HepG2 (cell line): ENCODE data around the gene DDIAS. TPM values are rescaled to one million over a fixed set of nuclear protein-coding genes. Genes with fewer than 3 reads are reported as not detected.
"Not testable (repeated sequence)": the region's sequence is repeated elsewhere in the genome, so short reads cannot be mapped to it uniquely, and the experiment has no call there.

ENCODE experiments used
- ATAC-seq: fragments of 200-7000 bp; cut with Tn5 transposase; 3 replicates; pipeline ENCODE4 v1.9.1; 2020; ENCODE audit warnings: mild to moderate bottlenecking, moderate library complexity
- BruUV-seq: library from RNA; stranded (reverse); fragments of 400-500 nt; replicated peaks from 2 replicates; lab custom pipeline; 2021; lab: Mats Ljungman, UMichigan
- CTCF ChIA-PET: fragments of 300-600 bp; formaldehyde crosslinking; extraction: SDS; loops from one replicate; lab custom pipeline; 2021; ENCODE audit warnings: low total read pairs, inconsistent platforms, low intra/inter-chr PET ratio; lab: Yijun Ruan, JAX
- POLR2A ChIA-PET: fragments of 350-600 bp; sonication (Branson Sonifier 250); formaldehyde crosslinking; loops from one replicate; lab custom pipeline; 2020; ENCODE audit warnings: antibody characterized with exemption, inconsistent platforms; lab: Yijun Ruan, JAX
- DNase-seq: peaks from one replicate; pipeline ENCODE4 v3.0.0-alpha.2; 2015; ENCODE audit warnings: low spot score
- FAIRE-seq: peaks from 3 replicates; lab custom pipeline; 2011; peaks lifted over from hg19 to GRCh38; lab: Jason Lieb, UNC
- H2AFZ ChIP-seq: one replicate; pipeline ENCODE4 v1.6.1; 2011; ENCODE audit warnings: low read length, inconsistent platforms
- H3K27ac ChIP-seq: fragments of 300-600 bp; 3 replicates; pipeline ENCODE4 v1.8.0; 2011; ENCODE audit warnings: mixed run types, mild to moderate bottlenecking, mixed read lengths, low read length, inconsistent platforms; ENCODE audit not compliant: insufficient read depth; ENCODE audit errors: extremely low read length
- H3K27me3 ChIP-seq, 2 experiments: fragments of 200-600 bp in 1 of 2; 2 replicates in 1 of 2; 3 replicates in 1 of 2; pipeline versions ENCODE4 v1.6.0 to v1.8.0; 2011; ENCODE audit warnings: low read length in 2 of 2, mild to moderate bottlenecking in 2 of 2, moderate library complexity in 2 of 2, inconsistent platforms in 1 of 2; ENCODE audit not compliant: insufficient read depth in 2 of 2, control insufficient read depth in 1 of 2
- H3K36me3 ChIP-seq, 2 experiments: fragments of 200-600 bp in 1 of 2; replicated peaks in 1 of 2; 2 replicates in 1 of 2; 3 replicates in 1 of 2; pipeline versions ENCODE4 v1.5.1 to v1.8.0; 2011; ENCODE audit warnings: low read length in 2 of 2, inconsistent platforms in 1 of 2; ENCODE audit not compliant: insufficient read depth in 2 of 2, control insufficient read depth in 1 of 2
- H3K4me1 ChIP-seq: 2 replicates; pipeline ENCODE4 v1.5.1; 2012; ENCODE audit warnings: low read length, inconsistent platforms; ENCODE audit not compliant: insufficient read depth
- H3K4me2 ChIP-seq: 2 replicates; pipeline ENCODE4 v1.6.0; 2011; ENCODE audit warnings: low read depth, low read length, inconsistent platforms
- H3K4me3 ChIP-seq, 3 experiments: fragments of 200-600 bp in 1 of 3; sonication (generic), shearing (Covaris generic) in 1 of 3; replicated peaks in 1 of 3; 2 replicates each; pipeline ENCODE4 v1.5.1; 2011 to 2016; ENCODE audit warnings: low read length in 3 of 3, inconsistent platforms in 2 of 3, low read depth in 2 of 3, mild to moderate bottlenecking in 2 of 3, control low read depth in 1 of 3, mixed read lengths in 1 of 3; ENCODE audit not compliant: insufficient read depth in 1 of 3
- H3K79me2 ChIP-seq: one replicate; pipeline ENCODE4 v1.6.1; 2011; ENCODE audit warnings: low read length, inconsistent platforms; ENCODE audit not compliant: insufficient read depth
- H3K9ac ChIP-seq: 2 replicates; pipeline ENCODE4 v1.6.0; 2011; ENCODE audit warnings: mild to moderate bottlenecking, low read depth, low read length, inconsistent platforms; ENCODE audit not compliant: insufficient read depth
- H3K9me3 ChIP-seq: 2 replicates; pipeline ENCODE4 v1.5.1; 2012; ENCODE audit warnings: mild to moderate bottlenecking, low read length
- H4K20me1 ChIP-seq: 2 replicates; pipeline ENCODE4 v1.6.0; 2011; ENCODE audit warnings: inconsistent platforms, mild to moderate bottlenecking, low read length, moderate library complexity; ENCODE audit not compliant: insufficient read depth
- WGBS: methylation state at CpG from one replicate; pipeline ENCODE4 v1.1.6; 2017; ENCODE audit warnings: low lambda C conversion rate; 5-methylcytosine and 5-hydroxymethylcytosine counted together
- in situ Hi-C: cut with HindIII; loops from 2 replicates; pipeline ENCODE4 v1.10.0; 2017; ENCODE audit warnings: low pct_unique_long_range_greater_than_20kb; ENCODE audit not compliant: extremely low pct_ligation_motif_present
- intact Hi-C: fragments of 100-400 bp; cut with micrococcal nuclease; formaldehyde crosslinking; loops from one replicate; pipeline ENCODE4 v1.10.0; 2022; ENCODE audit not compliant: unreplicated experiment
- polyA plus RNA-seq, 8 experiments: library from polyadenylated mRNA; depleted of rRNA in 3 of 8; stranded (reverse) in 7 of 8; unstranded in 1 of 8; fragments of >200 nt; fragmentation: Illumina TruSeq in 4 of 8; extraction: Trizol in 4 of 8; gene quantifications; 2 replicates each; pipeline versions ENCODE4 v1.2.1 to v1.2.3, GENCODE V29; 2011 to 2016; ENCODE audit warnings: low read depth in 4 of 8, missing spikeins in 1 of 8, mixed read lengths in 1 of 8; ENCODE audit not compliant: insufficient read depth in 1 of 8
- total RNA-seq, 5 experiments: library from RNA; depleted of rRNA; stranded (reverse); fragments of >200 nt; fragmentation: Illumina TruSeq; extraction: Trizol; gene quantifications; 2 replicates each; pipeline ENCODE4 v1.2.3, GENCODE V29; 2016; ENCODE audit warnings: low read depth in 1 of 5

DDIAS gene
- total and polyA plus RNA-seq, 2 of the 13 experiments (the other 11 are each of a cell fraction or from before 2014, with no cell fraction given): 3.5 to 13.0 TPM

DNA sequence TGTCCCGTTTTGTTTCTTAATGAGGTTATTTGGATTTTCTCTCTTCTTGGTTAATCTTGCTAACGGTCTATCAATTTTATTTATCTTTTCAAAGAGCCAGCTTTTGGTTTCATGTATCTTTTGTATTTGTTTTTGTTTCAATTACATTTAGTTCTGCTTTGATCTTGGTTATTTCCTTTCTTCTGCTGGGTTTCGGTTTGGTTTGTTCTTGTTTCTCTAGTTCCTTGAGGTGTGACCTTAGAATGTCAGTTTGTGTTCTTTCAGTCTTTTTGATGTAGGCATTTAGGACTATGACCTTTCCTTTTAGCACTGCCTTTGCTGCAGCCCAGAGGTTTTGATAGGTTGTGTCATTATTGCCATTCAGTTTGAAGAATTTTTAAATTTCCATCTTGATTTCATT is 18.7 kb downstream of the DDIAS start:
- CTCF ChIA-PET: not testable (repeated sequence)

DNA sequence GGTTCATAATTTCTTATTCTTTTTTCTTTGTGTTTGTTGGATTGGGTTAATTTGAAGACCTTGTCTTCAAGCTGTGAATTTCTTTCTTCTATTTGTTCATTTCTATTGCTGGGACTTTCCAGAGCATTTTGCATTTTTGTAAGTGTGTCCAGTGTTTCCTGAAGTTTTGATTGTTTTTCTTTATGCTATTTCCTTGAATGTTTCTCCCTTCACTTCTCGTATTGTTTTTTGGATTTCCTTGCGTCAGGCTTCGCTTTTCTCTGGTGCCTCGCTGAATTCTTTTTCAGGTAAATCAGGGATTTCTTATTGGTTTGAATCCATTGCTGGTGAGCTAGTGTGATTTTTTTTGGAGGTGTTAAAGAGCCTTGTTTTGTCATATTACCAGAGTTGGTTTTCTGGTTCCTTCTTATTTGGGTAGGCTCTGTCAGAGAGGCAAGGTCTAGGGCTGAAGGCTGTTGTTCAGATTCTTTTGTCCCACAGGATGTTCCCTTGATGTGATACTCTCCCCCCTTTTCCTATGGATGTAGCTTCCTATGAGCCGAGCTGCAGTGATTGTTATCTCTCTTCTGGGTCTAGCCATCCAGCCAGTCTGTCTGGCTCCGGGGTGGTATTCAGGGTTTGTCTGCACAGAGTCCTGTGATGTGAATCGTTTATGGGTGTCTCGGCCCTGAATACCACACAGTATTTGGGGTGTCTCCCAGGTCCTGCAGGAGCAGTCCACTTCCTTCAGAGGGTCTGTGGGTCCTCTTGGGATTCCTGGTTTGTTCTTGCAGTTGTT is 21.0 kb downstream of the DDIAS start:
- H3K4me3 ChIP-seq, FAIRE-seq, H3K9me3 ChIP-seq, DNase-seq, H3K4me2 ChIP-seq, intact Hi-C loops, ATAC-seq, H2AFZ ChIP-seq, H3K36me3 ChIP-seq, H3K27ac ChIP-seq, H3K9ac ChIP-seq, in situ Hi-C loops, POLR2A ChIA-PET, CTCF ChIA-PET, BruUV-seq, H3K27me3 ChIP-seq, H4K20me1 ChIP-seq, H3K79me2 ChIP-seq: not testable (repeated sequence)
- H3K4me1 ChIP-seq: peaks cover 11% of the 10 kb centered on the region
- 94% methylated on average over 8 of the region's 8 CpGs for WGBS

More for the DNA sequence above, 18.7 kb downstream of the DDIAS start:
- H3K27me3 ChIP-seq, BruUV-seq, intact Hi-C loops, H2AFZ ChIP-seq, H3K79me2 ChIP-seq, H3K9ac ChIP-seq, H4K20me1 ChIP-seq, ATAC-seq, POLR2A ChIA-PET, H3K27ac ChIP-seq, H3K4me2 ChIP-seq, H3K4me3 ChIP-seq, FAIRE-seq, H3K9me3 ChIP-seq, DNase-seq, in situ Hi-C loops: not testable (repeated sequence)
- H3K4me1 ChIP-seq: peaks cover 11% of the 10 kb centered on the region
- WGBS: 68% methylated on average over 3 of the region's 3 CpGs
- peaks cover 3 to 16% of the 10 kb centered on the region in 2 experiments; a peak in 3 of 5 replicates for H3K36me3 ChIP-seq
